ENCODE measurements around the gene TEDDM1.
"Not testable (repeated sequence)": the region's sequence is repeated elsewhere in the genome, so short reads cannot be mapped to it uniquely, and the experiment has no call there.

TEDDM1 gene, protein sequence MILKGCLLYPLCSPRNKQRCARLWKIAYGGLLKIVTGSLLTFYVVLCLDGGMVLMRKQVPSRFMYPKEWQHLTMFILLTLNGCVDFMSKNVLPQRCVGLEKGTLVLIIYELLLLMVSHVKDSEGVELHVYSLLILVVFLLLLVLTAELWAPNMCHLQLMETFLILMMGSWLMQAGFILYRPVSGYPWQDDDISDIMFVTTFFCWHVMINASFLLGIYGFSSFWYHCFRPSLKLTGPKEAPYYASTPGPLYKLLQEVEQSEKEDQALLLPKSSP

GRCh38 chr1:182400567-182400966 lies at the start of gene TEDDM1:
Gene TEDDM1, minus strand, starts transcription at chr1:182400667. Its CDS starts 182 bp downstream, at chr1:182400485.
- in situ Hi-C loops (cut with MboI; ENCODE audit: low sequenced_read_pairs): loop anchor here (25.0 kb wide), 1 partner anchor 913 kb away; the partner anchor contains the start of gene CACNA1E

DNA sequence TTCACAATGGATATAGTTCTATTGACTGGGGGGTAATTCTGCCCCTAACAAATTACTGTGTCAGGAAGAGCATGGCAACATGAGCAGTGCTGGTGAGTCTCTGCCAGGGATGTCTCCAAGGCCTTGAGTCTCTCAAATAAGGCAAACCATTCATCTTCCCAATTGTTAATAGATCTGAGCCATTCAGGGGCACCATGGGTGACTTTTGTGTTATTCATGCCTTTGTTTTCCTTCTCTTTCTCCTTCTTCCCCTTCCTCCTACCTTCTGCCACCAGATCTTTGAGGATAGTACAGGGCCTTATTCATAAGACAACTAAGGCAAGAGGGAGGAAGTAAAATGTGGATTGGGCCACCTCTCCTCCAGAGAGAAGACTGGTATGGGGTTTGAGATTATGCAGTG lies 49.6 kb upstream of the TEDDM1 start, which contains the start of gene RGSL1:
Gene RGSL1 (plus strand): TSS at position 60 of the 400 bp plus-strand sequence. CDS start 20 bp downstream, at position 80.
- in situ Hi-C loops (cut with MboI; ENCODE audit: low sequenced_read_pairs): loop anchor here (10.0 to 25.0 kb wide), 2 partner anchors 145 to 337 kb away; partner anchors contain the start of gene NPL

GRCh38 chr1:182447660-182448059 lies 47.2 kb upstream of the TEDDM1 start:
- in situ Hi-C loops (cut with MboI; ENCODE audit: low sequenced_read_pairs): no loop called here

DNA sequence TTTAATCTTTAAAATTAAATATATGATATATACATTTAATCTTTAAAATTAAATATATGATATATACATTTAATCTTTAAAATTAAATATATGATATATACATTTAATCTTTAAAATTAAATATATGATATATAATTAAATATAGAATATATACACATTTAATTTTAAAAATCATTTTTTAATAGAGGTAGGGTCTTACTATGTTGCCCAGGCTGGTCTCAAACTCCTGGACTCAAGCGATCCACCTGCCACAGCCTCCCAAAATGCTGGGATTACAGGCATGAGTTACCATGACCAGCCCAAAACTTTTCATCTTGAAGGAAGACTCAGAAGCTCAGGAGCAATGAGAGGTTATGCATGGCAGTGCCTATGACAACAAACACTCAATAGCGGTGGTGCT lies 46.7 kb upstream of the TEDDM1 start:
- in situ Hi-C loops (cut with MboI; ENCODE audit: low sequenced_read_pairs): not testable (repeated sequence)

DNA sequence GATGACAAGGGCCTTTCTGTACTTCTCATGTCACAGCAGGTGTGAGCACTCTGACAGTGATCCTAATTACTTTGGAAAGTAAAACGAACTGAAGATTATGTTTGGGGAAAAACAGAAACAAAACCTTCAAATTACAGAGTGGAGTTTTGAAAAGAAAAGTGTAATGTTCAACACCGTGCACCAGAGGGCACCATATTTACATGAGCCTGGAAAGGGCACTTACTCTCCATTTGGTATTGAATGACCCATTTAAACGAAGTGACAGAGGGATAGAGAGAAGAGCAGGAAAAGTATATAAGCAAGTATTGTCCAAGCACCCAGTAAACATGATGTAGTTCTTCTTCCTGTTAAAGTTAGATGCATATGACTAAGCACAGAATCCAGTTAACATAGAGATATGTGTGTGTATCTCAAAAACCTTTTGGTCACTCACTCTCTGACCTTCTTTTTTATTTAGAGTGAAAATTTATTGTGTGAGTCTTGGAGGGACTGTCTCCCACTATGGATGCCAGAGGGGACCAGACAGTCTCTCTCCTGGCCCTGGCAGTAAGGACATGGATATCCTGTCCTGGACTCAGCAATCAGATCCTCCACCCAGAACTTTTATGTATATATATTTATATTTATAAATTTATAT lies 45.7 kb upstream of the TEDDM1 start:
- in situ Hi-C loops (cut with MboI; ENCODE audit: low sequenced_read_pairs): no loop called here

DNA sequence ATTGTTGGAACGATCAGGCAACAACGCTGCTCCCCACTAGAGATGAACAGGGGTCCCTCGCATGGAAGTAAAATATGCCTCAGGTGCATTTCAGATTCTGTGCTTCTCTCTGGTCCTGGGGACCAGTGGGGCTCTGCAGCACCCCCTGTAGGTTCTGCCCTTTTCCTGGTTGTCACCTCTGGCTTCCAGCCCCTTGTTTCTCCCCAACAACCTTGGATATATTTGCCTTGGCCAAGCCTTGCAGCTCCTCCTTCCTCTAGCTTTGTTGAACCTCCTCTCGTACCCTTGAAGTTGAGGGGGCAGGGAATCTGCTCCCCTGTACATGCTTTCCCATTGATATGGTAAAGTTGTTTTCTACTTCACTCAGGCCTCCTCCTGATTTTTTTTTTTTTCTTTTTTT lies 44.0 kb upstream of the TEDDM1 start:
- in situ Hi-C loops (cut with MboI; ENCODE audit: low sequenced_read_pairs): no loop called here

DNA sequence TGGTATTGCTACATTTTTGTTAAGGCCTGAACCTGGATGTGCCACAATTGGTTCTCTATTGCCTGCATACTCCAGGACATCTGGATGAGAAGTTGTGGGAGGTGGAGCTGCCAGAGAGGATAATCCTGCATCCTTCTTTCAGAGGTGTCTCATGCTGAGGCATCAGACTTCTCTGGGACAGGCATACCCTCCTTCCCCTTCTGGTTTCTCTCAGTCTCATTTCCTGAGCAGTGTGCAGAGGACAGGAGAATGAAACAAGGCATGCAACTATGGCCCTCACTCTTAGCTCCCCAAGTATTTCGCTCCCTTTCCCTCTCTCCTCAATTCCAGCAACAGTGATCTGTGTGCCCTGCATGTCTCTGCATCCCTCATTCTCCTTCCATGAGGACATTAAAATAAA lies 41.9 kb upstream of the TEDDM1 start:
- in situ Hi-C loops (cut with MboI; ENCODE audit: low sequenced_read_pairs): no loop called here

DNA sequence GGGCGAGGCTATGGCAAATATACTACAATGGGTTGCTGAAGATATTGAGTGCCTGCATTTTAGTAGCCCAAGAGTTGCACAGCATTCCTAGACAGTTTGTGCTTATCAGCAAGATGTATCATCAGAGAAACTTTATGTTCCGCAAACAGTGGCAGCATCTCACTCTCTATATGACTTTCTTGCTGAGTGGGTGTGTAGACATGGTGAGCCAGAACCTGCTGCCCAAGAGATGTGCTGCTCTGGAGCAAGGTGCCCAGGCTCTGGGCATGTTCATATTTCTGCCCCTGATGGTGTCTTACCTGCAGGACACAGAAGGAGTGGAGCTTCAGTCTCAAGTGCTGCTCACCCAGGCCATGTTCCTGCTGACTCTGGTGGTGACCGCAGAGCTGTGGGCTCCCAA lies 41.3 kb upstream of the TEDDM1 start:
- in situ Hi-C loops (cut with MboI; ENCODE audit: low sequenced_read_pairs): no loop called here

GRCh38 chr1:182438326-182438725 lies 37.9 kb upstream of the TEDDM1 start:
- in situ Hi-C loops (cut with MboI; ENCODE audit: low sequenced_read_pairs): no loop called here

GRCh38 chr1:182433580-182433979 lies 33.1 kb upstream of the TEDDM1 start:
- in situ Hi-C loops (cut with MboI; ENCODE audit: low sequenced_read_pairs): no loop called here

- in situ Hi-C loops (cut with MboI; ENCODE audit: low sequenced_read_pairs): no loop called here
These were observed 30.8 kb upstream of the TEDDM1 start for GRCh38 chr1:182431278-182431677.

GRCh38 chr1:182430263-182431068 lies 30.0 kb upstream of the TEDDM1 start:
- in situ Hi-C loops (cut with MboI; ENCODE audit: low sequenced_read_pairs): no loop called here

GRCh38 chr1:182428043-182428442 lies 27.6 kb upstream of the TEDDM1 start:
- in situ Hi-C loops (cut with MboI; ENCODE audit: low sequenced_read_pairs): no loop called here

DNA sequence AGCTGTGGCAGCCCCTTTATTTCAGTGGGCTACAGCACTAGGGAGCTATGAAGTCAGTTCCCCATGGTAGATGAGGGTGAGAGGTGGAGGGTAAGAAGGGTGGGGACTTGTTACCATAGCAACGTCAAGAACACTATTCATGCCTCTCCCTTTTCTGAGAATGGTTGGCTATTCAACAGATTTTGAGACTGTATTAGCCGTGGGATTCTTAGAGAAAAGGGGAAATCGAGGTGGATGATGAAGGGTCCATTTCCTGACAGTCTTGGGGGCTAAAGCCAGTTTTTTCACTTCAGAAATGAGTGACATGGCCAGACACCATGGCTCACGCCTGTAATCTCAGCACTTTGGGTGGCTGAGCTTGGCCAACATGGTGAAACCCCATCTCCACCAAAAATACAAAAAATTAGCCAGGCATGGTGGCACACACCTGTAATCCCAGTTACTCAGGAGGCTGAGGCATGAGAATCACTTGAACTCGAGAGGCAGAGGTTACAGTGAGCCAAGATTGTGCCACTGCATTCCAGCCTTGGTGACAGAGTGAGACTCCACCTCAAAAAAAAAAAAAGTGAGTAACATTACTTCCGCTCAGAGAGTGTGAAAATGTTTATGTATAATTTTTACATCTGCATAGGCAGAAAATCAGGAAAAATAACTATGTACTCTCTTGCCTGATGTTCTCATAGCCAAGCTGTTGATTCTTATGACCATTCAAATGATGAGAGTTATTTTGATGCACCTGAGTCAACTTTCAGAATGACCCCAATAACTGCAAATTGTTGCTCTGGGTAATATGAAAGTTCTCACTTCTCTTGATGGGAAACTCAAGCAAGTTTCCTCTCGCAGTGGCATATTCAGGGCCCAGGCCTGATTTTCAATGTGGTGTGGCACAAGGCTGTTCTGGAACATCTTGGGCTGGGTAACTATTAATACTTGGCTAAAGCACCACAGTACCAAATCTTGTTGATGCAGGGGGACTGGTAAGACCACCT lies 26.3 kb upstream of the TEDDM1 start:
- in situ Hi-C loops (cut with MboI; ENCODE audit: low sequenced_read_pairs): no loop called here

DNA sequence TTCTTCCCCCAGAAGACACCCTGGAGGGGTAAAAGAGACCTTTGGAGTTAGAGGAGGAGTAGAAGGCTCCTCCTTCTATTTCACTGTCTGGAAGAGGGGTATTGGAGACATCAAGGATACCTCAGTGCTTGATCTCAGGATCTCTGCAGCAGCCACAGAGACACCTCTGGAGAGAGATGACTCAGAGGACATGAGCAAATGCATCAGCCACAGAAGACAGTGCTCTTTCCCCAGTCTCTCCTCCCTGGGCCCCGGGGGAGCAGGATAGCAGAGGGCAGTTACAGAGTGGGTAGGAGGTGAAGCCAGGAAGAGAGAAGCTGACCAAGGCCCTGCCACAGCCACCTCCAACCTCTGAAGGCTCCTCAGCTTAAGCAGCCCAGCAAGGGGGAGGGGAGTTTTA lies 15.3 kb upstream of the TEDDM1 start:
- in situ Hi-C loops (cut with MboI; ENCODE audit: low sequenced_read_pairs): loop anchor here (25.0 kb wide), 1 partner anchor 928 kb away; the partner anchor contains the start of gene CACNA1E

DNA sequence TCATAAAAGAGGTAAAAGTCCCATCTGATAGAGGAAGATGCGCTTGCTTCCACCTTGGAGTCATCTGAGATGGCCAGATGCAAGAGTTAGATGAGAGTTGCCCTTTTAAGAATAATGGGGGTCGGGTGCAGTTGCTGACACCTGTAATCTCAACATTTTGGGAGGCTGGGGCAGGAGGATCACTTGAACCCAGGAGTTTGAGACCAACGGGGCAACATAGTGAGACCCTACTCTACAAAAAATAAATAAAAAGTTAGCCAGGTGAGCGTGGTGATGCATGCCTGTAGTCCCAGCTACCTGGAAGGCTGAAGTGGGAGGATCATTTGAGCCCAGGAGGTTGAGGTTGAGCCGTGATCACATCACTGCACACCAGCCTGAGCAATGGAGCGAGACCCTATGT lies 13.5 kb upstream of the TEDDM1 start:
- in situ Hi-C loops (cut with MboI; ENCODE audit: low sequenced_read_pairs): loop anchor here (25.0 kb wide), 1 partner anchor 927 kb away; the partner anchor contains the start of gene CACNA1E

DNA sequence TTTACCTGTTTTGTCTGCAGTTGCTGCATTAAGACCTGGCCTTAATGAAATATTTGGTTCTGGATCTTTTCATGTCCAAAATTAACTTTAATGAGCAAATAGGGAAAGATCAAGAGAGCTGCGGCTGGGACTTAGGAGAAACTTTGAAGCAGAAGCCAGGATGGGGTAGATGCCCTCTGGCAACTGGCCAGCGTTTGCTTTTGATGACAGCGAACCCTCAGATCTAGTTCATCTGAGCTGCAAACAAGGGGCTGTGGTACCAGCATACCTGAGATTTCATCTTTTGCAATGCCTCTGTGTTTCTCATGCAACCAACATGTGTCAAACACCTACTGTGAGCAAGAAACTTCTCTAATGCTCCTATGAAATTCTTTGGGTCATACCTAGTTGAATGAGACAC lies 13.0 kb upstream of the TEDDM1 start:
- in situ Hi-C loops (cut with MboI; ENCODE audit: low sequenced_read_pairs): loop anchor here (25.0 kb wide), 1 partner anchor 926 kb away; the partner anchor contains the start of gene CACNA1E

DNA sequence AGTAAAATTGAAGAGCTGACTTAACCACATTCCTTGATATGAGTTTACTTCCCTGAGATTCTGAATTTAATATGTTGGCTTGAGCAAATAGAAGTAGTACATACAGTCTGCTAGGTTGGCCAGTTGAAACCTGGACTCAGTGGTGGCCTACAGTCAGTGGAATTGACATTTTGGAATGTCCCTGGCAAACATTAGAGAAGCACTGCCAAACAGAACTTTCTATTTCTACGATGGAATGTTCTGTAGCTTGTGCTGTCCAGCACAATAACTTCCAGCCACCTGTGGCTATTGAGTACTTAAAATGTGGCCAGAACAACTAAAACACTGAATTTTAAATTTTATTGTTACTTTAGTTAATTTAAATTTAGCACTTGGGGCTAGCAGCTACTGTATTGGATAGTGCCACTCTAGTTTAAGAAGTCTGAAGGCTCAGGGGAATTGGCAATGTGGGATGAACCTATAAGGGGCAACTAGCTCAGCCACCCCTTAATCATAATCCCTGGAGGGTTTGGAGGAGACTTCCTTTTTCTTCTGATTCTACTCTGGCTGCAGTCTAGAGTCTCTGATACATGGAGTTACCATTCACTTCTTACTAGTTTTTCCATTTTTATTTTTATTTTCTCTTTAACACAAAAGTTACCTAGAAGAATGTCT lies 10.3 kb upstream of the TEDDM1 start:
- in situ Hi-C loops (cut with MboI; ENCODE audit: low sequenced_read_pairs): loop anchor here (25.0 kb wide), 1 partner anchor 923 kb away; the partner anchor contains the start of gene CACNA1E

GRCh38 chr1:182410138-182410537 lies 9.7 kb upstream of the TEDDM1 start:
- in situ Hi-C loops (cut with MboI; ENCODE audit: low sequenced_read_pairs): loop anchor here (25.0 kb wide), 1 partner anchor 923 kb away; the partner anchor contains the start of gene CACNA1E
